Stimulated activated CD8-positive, alpha-beta memory T cell treated with anti-CD3 and anti-CD28 coated beads, Interleukin-2, amount 100 ng/mL, for 1 hour (primary cell): ENCODE measurements around the gene LSM8.
"Not testable (repeated sequence)": the region's sequence is repeated elsewhere in the genome, so short reads cannot be mapped to it uniquely, and the experiment has no call there.

Experiments
- DNase-seq, 2 donors: peaks; one replicate each; pipeline ENCODE4 v3.0.0-alpha.2; 2020; ENCODE audit warnings: low read depth in 2 of 2

LSM8 gene

DNA sequence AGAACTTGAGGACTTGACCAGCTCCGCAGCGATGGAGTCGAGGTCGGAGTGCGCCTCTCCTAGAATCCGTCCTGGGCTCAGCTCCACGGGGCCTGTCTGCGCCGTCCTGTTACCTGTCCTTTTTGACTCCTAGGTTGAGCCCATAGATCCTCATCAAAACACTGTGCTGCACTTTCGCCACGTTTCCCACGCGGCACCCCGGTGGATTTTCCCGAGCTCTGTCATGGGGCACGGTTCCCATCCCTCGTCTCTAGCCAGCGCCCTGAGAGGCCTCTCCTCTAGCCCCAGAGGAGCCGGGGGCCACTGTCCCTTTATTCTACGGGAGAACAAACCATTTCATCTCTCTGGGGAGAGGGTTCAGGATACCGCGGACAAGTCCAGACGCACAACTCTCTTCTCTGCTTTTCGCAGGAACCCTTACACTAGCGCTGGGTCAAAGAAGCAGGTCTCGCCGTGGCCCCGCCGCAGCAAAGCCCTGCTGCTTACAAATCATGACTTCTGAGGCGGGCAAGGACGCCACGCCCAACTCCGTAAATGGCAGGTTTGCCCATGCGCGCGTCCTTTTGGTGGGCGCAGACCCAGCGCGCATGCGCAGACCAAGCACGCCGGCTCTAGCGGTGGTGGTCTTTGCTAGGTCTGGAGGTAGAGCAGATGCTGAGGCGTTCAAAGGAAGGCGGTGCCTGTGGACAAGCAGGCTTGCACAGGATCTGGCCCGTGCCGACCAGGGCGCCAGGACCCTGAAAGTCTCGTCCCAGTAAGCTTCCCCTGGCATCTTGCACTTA is 30.3 kb downstream of the LSM8 start:
- DNase-seq = peak; percentile 62 to 71

DNA sequence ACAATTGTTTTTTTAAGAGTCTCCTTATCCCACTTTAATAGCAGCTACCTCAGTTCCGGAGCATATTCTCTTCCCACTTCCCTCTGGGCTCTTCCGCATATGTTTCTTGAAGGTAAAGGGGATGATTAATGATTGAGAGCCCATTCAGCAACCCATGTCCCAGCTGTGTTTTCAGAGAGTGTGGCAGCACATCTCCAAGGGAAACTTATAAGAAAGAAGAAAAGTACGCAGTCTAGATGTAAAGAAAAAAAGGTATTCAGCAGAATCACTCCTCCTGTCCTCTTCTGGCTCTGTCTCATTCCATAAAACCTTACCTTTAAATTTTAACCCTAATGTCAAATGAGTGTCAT is 30.8 kb downstream of the LSM8 start:
- DNase-seq = no peak

DNA sequence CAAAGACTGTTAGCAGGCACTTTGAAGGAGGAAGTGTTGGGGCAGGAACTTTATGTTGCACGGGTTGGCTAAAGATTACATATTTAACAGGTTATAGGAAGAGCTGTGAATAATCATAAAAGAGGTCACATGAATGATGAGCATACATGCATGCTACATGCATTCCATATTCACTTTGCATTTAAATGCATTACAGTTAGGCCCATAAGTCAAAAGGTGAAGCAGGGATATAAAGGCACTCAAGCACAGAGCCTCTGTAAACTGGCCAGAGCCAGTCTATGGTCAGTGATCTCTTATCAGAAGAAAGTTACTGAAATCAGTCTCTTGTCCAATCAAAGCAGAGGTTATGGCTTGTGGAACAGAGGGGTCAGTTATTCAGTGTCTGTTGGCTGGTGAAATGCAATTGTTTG is 33.3 kb downstream of the LSM8 start:
- DNase-seq = no peak

DNA sequence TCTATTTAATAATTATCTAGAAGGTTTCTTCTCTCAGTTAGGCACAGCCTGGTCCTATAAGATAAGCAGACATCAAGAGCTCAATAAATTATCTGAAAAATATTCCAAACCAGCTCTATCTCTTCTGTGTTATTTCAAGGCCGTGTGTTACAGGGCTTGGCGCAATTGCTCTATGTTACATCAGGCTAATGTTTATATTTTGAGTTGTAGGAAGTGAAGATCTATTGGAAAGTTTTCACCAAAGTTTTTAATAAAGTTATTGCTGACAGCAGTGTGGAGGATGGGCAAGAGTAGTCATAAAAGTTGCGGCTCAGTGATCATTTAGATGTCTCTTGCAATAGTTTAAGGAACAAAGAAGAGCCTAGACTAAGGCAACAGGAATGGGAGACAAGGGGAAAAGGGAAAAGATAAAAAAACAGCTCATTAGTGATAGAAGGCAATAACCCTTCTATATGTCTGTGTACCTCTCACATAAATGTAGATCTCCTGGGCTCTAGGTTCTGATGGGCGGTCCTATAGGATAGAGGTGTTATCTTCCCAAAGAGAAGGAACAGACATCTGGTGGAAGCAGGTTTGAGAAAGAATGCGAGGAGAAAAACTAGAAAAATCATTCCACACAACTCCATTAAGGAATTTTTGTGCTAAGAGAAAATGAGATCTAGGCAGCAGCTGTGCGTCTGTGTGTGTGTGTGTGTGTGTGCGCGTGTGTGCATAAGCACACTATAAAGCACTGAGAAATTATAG is 34.6 kb downstream of the LSM8 start:
- DNase-seq = no peak

DNA sequence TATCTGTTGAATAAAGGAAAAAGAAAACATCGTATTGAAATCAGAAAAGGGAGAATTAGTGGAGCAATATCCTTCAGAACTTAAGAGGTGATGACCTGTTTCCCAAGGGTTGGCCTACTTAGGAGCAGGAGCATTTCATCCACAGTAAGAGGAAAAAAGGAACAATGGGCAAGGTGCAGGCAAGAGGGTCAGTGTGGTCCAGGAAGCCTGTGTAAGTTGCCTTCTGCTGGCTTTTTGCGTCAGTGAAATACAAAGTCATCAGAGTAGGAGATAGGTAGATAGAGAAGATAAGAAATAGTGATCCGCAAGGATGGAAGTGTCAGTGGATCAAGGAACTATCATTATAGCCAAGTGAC is 35.2 kb downstream of the LSM8 start:
- no peak for DNase-seq

DNA sequence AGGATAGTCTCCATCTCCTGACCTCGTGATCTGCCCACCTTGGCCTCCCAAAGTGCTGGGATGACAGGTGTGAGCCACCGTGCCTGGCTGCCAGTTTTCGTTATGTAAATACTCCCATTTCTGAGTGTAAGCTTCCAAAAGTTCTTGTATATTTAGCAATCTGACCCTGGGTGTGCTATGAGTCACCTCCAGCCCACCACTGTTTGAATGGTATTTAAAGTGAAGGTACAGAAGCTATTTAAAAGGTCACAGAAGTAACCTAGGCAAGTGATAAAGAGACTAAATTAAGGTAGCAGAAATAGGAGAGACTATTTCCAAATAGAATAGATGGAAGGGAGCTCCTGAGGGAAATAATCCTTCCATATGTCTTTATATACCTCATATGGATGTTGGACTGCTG is 36.6 kb downstream of the LSM8 start:
- DNase-seq = no peak

DNA sequence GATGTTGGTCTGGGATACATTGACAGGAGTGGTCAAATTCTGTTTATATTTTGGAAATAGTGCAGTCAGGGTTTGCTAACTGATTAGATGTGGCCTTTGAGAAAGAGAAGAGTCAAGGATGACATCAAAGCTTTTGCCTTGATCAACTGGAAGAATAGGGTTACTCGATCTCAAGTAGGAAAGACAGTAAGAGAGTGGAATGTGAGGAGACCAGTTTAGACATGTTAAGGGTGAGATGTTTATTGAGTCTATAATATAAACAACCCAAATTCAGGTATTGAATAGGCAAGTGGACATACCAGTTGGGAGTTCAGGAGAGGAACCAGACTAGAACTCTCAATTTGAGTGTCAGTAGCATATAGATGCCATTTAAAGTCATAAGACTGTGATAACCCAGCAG is 38.6 kb downstream of the LSM8 start:
- no peak for DNase-seq

DNA sequence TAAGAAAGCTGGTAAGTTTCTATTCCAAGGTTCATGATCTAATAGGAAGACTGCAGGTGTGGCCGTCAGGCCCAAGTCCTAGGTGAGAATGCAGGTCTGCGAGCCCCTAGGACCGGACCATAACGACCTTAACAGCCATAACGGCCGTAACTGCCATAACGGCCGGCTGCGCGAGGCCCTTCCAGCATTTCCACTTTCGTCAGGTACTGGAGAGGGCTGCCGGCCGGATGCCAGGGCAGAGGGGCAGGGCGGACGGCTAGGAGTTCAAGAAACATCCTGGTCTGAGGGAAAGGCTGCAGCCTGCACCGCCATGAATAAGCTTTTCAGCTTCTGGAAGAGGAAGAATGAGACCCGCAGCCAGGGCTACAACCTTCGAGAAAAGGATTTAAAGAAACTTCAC is 40.6 kb downstream of the LSM8 start, which contains the start of gene ANKRD7:
Gene ANKRD7, plus strand, starts transcription at position 184 of the 400 bp plus-strand sequence. Its CDS starts 127 bp downstream, at position 311.
- DNase-seq = no peak

DNA sequence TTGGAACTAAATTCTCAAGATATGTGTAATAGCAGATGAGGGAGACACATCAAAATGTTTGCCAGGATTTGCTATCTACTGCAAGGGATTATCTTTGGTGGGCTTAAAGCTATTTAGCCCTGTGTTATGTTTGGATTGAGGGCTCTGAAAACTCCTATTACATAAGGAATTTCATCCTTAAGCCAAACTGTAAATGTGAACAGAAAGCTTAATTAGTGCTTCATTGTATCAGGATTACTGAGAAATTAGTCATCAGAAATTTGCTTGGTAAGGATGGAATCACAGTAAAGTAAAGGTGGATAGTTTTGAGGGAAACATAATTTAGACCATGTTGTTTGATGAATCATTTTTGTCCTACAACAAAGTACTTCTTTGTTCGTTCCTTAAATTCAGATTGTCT is 48.9 kb downstream of the LSM8 start:
- DNase-seq = no peak

DNA sequence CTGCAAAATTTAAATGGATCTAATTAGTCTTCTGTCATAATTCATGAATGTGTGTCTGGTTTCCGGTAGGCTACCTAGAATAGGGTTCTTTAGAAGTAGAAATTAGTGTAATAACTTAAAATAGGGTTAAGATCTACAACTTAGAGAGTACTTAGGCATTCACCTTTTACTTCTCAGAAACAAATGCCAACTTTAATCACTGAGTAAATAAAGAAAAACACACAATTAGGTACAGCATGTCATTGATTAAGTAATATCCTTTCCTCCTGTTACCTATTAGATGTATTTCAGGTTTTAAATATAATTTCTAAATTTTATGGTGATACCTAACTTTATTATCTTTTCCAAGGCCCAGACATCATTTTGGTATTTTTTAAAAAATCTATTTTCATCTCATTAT is 49.8 kb downstream of the LSM8 start:
- no peak for DNase-seq

DNA sequence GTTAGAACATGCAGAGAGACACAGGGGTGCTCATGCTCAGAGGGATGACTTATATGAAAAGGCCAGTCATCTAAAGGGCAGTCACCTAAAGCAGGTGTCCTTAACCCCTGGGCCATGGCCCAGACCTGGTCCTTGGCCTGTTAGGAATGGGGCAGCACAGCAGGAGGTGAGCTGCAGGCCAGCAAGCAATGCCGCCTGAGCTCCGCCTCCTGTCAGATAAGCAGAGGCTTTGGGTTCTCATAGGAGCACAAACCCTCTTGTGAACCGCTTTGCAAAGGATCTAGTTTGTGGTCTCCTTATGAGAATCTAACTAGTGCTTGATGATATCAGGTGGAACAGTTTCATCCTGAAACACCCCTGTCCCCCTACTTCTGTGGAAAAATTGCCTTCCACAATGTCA is 55.0 kb downstream of the LSM8 start:
- DNase-seq = no peak

DNA sequence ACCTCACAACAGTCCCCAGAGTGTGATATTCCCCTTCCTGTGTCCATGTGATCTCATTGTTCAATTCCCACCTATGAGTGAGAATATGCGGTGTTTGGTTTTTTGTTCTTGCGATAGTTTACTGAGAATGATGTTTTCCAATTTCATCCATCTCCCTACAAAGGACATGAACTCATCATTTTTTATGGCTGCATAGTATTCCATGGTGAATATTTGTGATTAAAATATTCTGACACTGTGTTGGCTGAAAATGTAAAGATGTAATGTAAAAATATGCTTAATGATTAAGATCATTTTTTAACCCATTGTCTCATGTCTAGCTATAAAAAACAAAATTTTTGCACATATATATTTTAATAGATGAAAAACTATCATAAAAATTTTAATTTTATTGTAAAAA is 56.4 kb downstream of the LSM8 start:
- not testable (repeated sequence) for DNase-seq
